ENCODE measurements around the gene TMEM53.

DNA sequence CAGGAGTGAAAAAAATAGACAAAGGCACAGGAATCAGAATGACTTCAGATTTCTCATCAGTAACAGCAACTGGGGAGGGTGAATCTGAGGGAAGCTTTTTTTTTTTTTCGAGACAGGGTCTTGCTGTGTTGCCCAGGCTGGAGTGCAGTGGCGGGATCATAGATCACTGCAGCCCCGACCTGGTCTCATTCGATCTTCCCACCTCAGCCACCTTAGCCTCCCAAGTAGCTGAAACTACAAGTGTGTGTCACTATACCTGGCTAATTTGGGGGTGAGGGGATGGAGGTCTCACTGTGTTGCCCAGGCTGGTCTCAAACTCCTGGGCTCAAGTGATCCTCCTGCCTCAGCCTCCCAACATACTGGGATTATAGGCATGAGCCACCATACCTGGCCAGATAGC is 10.9 kb upstream of the TMEM53 start:
- TF ChIP-seq, protein P1, sequence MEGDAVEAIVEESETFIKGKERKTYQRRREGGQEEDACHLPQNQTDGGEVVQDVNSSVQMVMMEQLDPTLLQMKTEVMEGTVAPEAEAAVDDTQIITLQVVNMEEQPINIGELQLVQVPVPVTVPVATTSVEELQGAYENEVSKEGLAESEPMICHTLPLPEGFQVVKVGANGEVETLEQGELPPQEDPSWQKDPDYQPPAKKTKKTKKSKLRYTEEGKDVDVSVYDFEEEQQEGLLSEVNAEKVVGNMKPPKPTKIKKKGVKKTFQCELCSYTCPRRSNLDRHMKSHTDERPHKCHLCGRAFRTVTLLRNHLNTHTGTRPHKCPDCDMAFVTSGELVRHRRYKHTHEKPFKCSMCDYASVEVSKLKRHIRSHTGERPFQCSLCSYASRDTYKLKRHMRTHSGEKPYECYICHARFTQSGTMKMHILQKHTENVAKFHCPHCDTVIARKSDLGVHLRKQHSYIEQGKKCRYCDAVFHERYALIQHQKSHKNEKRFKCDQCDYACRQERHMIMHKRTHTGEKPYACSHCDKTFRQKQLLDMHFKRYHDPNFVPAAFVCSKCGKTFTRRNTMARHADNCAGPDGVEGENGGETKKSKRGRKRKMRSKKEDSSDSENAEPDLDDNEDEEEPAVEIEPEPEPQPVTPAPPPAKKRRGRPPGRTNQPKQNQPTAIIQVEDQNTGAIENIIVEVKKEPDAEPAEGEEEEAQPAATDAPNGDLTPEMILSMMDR (IDR thresholded peaks at IDR 0.05; ENCODE audit: poor library complexity) = no peak
- TF ChIP-seq EZH2phosphoT487 (IDR thresholded peaks at IDR 0.05; ENCODE audit: low read depth, severe bottlenecking, unreplicated experiment) (no peak), EZH2 (IDR thresholded peaks at IDR 0.05; ENCODE audit: borderline replicate concordance) (no peak)

Measured in hepatocyte (in vitro differentiated cells).